K562 (cell line): Measurements from ENCODE around the gene NDUFB10. TPM values are rescaled to one million over a fixed set of nuclear protein-coding genes. Genes with fewer than 3 reads are reported as not detected.

Experiments
- CC2D1A ChIP-seq: fragments of 450-650 bp; IDR thresholded peaks from 2 replicates; pipeline ENCODE4 v1.6.1; 2017; ENCODE audit warnings: mild to moderate bottlenecking
- CHD2 ChIP-seq: IDR thresholded peaks from 2 replicates; pipeline ENCODE4 v1.6.1; 2011; ENCODE audit warnings: low read depth, low read length
- MAFK ChIP-seq: IDR thresholded peaks from 2 replicates; pipeline ENCODE4 v1.6.1; 2011; ENCODE audit warnings: low read length, improper control_type of control experiment
- NELFE ChIP-seq: IDR thresholded peaks from 2 replicates; pipeline ENCODE4 v1.6.1; 2011; ENCODE audit warnings: mild to moderate bottlenecking; ENCODE audit not compliant: insufficient read depth, insufficient read length
- PTTG1 ChIP-seq: fragments of 450-650 bp; IDR thresholded peaks from 2 replicates; pipeline ENCODE4 v1.6.1; 2016; ENCODE audit warnings: low read depth, mild to moderate bottlenecking, missing genetic modification characterization, missing compliant biosample characterization
- RBBP5 ChIP-seq: fragments of 200-600 bp; sonication (generic); IDR thresholded peaks from 2 replicates; pipeline ENCODE4 v1.6.1; 2012; ENCODE audit warnings: borderline replicate concordance, mild to moderate bottlenecking, low read length, control low read depth, inconsistent platforms; ENCODE audit not compliant: insufficient read depth, poor library complexity, severe bottlenecking
- SIN3B ChIP-seq: fragments of 450-650 bp; IDR thresholded peaks from 2 replicates; pipeline ENCODE4 v1.6.1; 2017; ENCODE audit warnings: low read depth, mild to moderate bottlenecking, moderate library complexity
- SOX6 ChIP-seq: fragments of 450-650 bp; IDR thresholded peaks from 2 replicates; pipeline ENCODE4 v1.6.1; 2014; ENCODE audit warnings: mild to moderate bottlenecking
- WHSC1 ChIP-seq: IDR thresholded peaks from one replicate; pipeline ENCODE4 v1.6.1; 2012; ENCODE audit warnings: low read length, control low read depth, inconsistent platforms
- XRCC4 ChIP-seq: IDR thresholded peaks from one replicate; pipeline ENCODE4 v1.6.1; 2011; ENCODE audit not compliant: insufficient read depth, insufficient read length; ENCODE audit errors: extremely low read depth
- ZSCAN32 ChIP-seq: fragments of 450-650 bp; formaldehyde crosslinking; IDR thresholded peaks from 2 replicates; pipeline ENCODE4 v1.4.0; 2020; ENCODE audit warnings: mild to moderate bottlenecking, moderate library complexity
- polyA plus RNA-seq, 8 experiments: library from polyadenylated mRNA; depleted of rRNA in 4 of 8; stranded (reverse) in 5 of 8; unstranded in 3 of 8; fragments of >200 nt; fragmentation: Nextera tagmentation in 2 of 8; fragmentation: Illumina TruSeq in 1 of 8; extraction: Ambion mirVana in 2 of 8; extraction: Trizol in 1 of 8; gene quantifications; 2 replicates each; pipeline versions ENCODE4 v1.2.1 to v1.2.3, GENCODE V29; 2011 to 2014; ENCODE audit warnings: inconsistent platforms in 1 of 8, missing spikeins in 1 of 8
- total RNA-seq, 7 experiments: library from RNA; depleted of rRNA in 6 of 7; stranded (reverse); fragments of >200 nt in 6 of 7; fragmentation: Illumina TruSeq in 2 of 7; extraction: Trizol in 2 of 7; gene quantifications; 2 replicates each; pipeline versions ENCODE4 v1.2.1 to v1.2.3, GENCODE V29; 2011 to 2021; ENCODE audit warnings: low replicate concordance in 1 of 7
- TF ChIP-seq, protein P1 (sequence below): fragments of 450-650 bp; IDR thresholded peaks from 2 replicates; pipeline ENCODE4 v1.6.1; 2017; ENCODE audit warnings: antibody characterized with exemption, mild to moderate bottlenecking
- TF ChIP-seq, protein P2 (sequence below): fragments of 250-450 bp; sonication (Bioruptor Pico); IDR thresholded peaks from 2 replicates; pipeline ENCODE4 v1.8.0; 2022; ENCODE audit warnings: moderate library complexity, mild to moderate bottlenecking, inconsistent platforms
- TF ChIP-seq, protein P3 (sequence below): fragments of 450-650 bp; IDR thresholded peaks from one replicate; pipeline ENCODE4 v1.6.1; 2018; ENCODE audit warnings: mild to moderate bottlenecking, moderate library complexity; ENCODE audit not compliant: partially characterized antibody
- TF ChIP-seq, protein P4 (sequence below), 2 experiments: fragments of 450-650 bp; IDR thresholded peaks; 2 replicates each; pipeline ENCODE4 v1.6.1; 2016
- TF ChIP-seq, protein P5 (sequence below): fragments of 450-650 bp; IDR thresholded peaks from 2 replicates; pipeline ENCODE4 v1.6.1; 2016; ENCODE audit warnings: antibody characterized with exemption
- TF ChIP-seq, protein P6 (sequence below): fragments of 450-650 bp; formaldehyde crosslinking; IDR thresholded peaks from 2 replicates; pipeline ENCODE4 v1.4.0; 2020; ENCODE audit warnings: mild to moderate bottlenecking, moderate library complexity

NDUFB10 gene
- total and polyA plus RNA-seq, 9 of the 15 experiments (the other 6 are each of a cell fraction or from before 2014, with no cell fraction given) = 69.3 to 527 (median 161) TPM

DNA sequence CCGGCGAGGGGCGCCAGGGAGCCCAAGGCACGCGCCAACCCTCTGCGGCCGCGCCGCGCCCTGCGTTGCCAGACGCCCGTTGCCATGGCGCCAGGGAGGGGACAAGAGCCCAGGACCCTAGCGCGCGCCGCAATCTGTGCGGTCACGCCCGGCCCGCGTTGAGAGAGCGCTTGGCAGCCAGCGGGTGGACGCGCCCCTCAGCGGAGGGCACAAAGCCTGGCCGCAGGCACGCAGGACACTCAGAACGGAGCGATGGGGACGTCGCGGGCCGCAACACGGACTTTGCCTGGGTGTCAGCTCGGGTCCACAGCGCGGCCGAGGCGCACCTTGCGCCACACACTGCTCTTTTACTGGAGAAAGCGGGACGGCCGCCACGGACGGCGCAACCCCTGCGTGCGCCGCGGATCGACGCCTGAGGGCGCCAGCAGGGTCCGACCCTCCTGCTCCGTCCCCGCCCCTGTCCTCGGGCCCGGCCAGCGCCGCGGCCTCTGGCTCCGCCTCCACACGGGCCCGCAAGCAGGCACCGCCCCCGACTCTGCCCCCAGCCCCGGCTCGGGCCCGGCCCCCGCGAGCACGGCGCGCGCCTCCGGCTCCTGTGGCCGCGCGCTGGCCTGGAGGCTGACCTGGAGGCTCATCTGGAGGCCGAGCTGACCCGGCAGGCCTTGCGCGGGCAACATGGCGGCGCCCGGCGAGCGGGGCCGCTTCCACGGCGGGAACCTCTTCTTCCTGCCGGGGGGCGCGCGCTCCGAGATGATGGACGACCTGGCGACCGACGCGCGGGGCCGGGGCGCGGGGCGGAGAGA lies 24.4 kb downstream of the NDUFB10 start, which contains the start of gene GFER (continued):
- TF ChIP-seq, protein P1, sequence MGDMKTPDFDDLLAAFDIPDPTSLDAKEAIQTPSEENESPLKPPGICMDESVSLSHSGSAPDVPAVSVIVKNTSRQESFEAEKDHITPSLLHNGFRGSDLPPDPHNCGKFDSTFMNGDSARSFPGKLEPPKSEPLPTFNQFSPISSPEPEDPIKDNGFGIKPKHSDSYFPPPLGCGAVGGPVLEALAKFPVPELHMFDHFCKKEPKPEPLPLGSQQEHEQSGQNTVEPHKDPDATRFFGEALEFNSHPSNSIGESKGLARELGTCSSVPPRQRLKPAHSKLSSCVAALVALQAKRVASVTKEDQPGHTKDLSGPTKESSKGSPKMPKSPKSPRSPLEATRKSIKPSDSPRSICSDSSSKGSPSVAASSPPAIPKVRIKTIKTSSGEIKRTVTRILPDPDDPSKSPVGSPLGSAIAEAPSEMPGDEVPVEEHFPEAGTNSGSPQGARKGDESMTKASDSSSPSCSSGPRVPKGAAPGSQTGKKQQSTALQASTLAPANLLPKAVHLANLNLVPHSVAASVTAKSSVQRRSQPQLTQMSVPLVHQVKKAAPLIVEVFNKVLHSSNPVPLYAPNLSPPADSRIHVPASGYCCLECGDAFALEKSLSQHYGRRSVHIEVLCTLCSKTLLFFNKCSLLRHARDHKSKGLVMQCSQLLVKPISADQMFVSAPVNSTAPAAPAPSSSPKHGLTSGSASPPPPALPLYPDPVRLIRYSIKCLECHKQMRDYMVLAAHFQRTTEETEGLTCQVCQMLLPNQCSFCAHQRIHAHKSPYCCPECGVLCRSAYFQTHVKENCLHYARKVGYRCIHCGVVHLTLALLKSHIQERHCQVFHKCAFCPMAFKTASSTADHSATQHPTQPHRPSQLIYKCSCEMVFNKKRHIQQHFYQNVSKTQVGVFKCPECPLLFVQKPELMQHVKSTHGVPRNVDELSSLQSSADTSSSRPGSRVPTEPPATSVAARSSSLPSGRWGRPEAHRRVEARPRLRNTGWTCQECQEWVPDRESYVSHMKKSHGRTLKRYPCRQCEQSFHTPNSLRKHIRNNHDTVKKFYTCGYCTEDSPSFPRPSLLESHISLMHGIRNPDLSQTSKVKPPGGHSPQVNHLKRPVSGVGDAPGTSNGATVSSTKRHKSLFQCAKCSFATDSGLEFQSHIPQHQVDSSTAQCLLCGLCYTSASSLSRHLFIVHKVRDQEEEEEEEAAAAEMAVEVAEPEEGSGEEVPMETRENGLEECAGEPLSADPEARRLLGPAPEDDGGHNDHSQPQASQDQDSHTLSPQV = peak; percentile 70
- no peak for TF ChIP-seq ZSCAN32 (CRISPR knock-in tag)
- TF ChIP-seq, protein P2, sequence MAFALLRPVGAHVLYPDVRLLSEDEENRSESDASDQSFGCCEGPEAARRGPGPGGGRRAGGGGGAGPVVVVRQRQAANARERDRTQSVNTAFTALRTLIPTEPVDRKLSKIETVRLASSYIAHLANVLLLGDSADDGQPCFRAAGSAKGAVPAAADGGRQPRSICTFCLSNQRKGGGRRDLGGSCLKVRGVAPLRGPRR (CRISPR knock-in tag) = no peak
- no peak for TF ChIP-seq MAFK
- no peak for TF ChIP-seq XRCC4
- peak; percentile 92 for TF ChIP-seq RBBP5
- TF ChIP-seq SOX6 = peak; percentile 44; the same call in 1 of the 2 replicates
- TF ChIP-seq CC2D1A = no peak
- no peak for TF ChIP-seq WHSC1
- TF ChIP-seq, protein P3, sequence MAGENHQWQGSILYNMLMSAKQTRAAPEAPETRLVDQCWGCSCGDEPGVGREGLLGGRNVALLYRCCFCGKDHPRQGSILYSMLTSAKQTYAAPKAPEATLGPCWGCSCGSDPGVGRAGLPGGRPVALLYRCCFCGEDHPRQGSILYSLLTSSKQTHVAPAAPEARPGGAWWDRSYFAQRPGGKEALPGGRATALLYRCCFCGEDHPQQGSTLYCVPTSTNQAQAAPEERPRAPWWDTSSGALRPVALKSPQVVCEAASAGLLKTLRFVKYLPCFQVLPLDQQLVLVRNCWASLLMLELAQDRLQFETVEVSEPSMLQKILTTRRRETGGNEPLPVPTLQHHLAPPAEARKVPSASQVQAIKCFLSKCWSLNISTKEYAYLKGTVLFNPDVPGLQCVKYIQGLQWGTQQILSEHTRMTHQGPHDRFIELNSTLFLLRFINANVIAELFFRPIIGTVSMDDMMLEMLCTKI = no peak
- TF ChIP-seq, protein P4, sequence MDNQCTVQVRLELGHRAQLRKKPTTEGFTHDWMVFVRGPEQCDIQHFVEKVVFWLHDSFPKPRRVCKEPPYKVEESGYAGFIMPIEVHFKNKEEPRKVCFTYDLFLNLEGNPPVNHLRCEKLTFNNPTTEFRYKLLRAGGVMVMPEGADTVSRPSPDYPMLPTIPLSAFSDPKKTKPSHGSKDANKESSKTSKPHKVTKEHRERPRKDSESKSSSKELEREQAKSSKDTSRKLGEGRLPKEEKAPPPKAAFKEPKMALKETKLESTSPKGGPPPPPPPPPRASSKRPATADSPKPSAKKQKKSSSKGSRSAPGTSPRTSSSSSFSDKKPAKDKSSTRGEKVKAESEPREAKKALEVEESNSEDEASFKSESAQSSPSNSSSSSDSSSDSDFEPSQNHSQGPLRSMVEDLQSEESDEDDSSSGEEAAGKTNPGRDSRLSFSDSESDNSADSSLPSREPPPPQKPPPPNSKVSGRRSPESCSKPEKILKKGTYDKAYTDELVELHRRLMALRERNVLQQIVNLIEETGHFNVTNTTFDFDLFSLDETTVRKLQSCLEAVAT (IDR thresholded peaks at IDR 0.05) = no peak
- TF ChIP-seq CHD2 = no peak; the same call in none of the 2 replicates
- TF ChIP-seq NELFE = no peak
- TF ChIP-seq, protein P5, sequence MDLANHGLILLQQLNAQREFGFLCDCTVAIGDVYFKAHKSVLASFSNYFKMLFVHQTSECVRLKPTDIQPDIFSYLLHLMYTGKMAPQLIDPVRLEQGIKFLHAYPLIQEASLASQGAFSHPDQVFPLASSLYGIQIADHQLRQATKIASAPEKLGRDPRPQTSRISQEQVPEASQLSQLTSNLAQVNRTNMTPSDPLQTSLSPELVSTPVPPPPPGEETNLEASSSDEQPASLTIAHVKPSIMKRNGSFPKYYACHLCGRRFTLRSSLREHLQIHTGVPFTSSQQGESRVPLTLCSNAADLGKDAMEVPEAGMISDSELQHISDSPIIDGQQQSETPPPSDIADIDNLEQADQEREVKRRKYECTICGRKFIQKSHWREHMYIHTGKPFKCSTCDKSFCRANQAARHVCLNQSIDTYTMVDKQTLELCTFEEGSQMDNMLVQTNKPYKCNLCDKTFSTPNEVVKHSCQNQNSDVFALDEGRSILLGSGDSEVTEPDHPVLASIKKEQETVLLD = no peak
- TF ChIP-seq PTTG1 (tag) = no peak
- TF ChIP-seq, protein P6, sequence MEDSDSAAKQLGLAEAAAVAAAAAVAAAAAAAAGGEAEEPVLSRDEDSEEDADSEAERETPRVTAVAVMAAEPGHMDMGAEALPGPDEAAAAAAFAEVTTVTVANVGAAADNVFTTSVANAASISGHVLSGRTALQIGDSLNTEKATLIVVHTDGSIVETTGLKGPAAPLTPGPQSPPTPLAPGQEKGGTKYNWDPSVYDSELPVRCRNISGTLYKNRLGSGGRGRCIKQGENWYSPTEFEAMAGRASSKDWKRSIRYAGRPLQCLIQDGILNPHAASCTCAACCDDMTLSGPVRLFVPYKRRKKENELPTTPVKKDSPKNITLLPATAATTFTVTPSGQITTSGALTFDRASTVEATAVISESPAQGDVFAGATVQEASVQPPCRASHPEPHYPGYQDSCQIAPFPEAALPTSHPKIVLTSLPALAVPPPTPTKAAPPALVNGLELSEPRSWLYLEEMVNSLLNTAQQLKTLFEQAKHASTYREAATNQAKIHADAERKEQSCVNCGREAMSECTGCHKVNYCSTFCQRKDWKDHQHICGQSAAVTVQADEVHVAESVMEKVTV (CRISPR knock-in tag) = no peak
- TF ChIP-seq SIN3B = peak; percentile 97
